Mesothelial cell of epicardium (in vitro differentiated cells): ENCODE results near the gene PTPRN2. TPM values are rescaled to one million over a fixed set of nuclear protein-coding genes. Genes with fewer than 3 reads are reported as not detected.

Experiments used
- DNase-seq, 2 experiments: peaks; one replicate each; pipeline ENCODE4 v3.0.0; 2021; ENCODE audit warnings: low spot score in 2 of 2; ENCODE audit not compliant: unreplicated experiment in 2 of 2
- H3K27ac Mint-ChIP-seq: 2 replicates; pipeline ENCODE4 v1.8.0; 2021; ENCODE audit warnings: mixed read lengths
- H3K27me3 Mint-ChIP-seq: 2 replicates; pipeline ENCODE4 v1.8.0; 2021; ENCODE audit warnings: low read depth, mixed read lengths
- H3K36me3 Mint-ChIP-seq: 2 replicates; pipeline ENCODE4 v1.8.0; 2021; ENCODE audit warnings: mixed read lengths
- H3K4me1 Mint-ChIP-seq: 2 replicates; pipeline ENCODE4 v1.8.0; 2021; ENCODE audit warnings: mixed read lengths
- H3K4me3 Mint-ChIP-seq: 2 replicates; pipeline ENCODE4 v1.8.0; 2021; ENCODE audit warnings: mild to moderate bottlenecking, moderate library complexity, mixed read lengths
- H3K9me3 Mint-ChIP-seq: 2 replicates; pipeline ENCODE4 v1.8.0; 2021; ENCODE audit warnings: mixed read lengths
- CTCF ChIP-seq: fragments of 200-600 bp; sonication (generic); IDR thresholded peaks from one replicate; pipeline ENCODE4 v1.5.0; 2021; ENCODE audit warnings: antibody characterized with exemption; ENCODE audit not compliant: unreplicated experiment
- total RNA-seq: library from RNA; stranded (reverse); gene quantifications from 3 replicates; pipeline ENCODE4 v1.2.1, GENCODE V29; 2021

The PTPRN2 gene
- total RNA-seq, 1 donor from 2014 or later: 2.2 TPM

DNA sequence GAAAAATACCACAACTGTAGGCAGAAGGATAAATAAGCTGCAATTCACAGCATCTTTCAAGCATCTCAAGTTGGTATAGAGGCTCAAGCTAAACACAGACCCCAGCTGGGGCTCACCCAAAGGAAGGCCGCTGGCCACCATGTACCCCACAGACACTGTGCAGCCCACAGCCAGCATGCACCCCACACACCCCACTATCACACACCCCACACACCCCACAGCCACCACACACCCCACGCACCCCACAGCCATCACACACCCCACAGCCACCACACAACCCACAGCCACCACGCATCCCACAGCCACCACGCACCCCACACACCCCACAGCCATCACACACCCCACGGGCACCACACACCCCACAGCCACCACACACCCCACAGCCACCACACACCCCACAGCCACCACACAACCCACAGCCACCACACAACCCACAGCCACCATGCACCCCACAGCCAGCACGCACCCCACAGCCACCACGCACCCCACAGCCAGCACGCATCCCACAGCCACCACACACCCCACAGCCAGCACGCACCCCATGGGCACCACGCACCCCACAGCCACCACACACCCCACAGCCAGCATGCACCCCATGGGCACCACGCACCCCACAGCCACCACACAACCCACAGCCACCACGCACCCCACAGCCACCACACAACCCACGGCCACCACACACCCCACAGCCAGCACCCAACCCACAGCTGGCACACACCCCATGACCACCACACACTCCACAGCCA lies 1036.1 kb downstream of the PTPRN2 start:
- DNase-seq: no peak
- no peaks in the 10 kb centered on the region for H3K4me1 Mint-ChIP-seq
- H3K36me3 Mint-ChIP-seq: no peaks in the 10 kb centered on the region
- no peaks in the 10 kb centered on the region for H3K9me3 Mint-ChIP-seq
- peaks cover 11% of the 10 kb centered on the region for H3K27me3 Mint-ChIP-seq
- no peak for TF ChIP-seq CTCF
- H3K27ac Mint-ChIP-seq: no peak overlapping the region
- no peak overlapping the region for H3K4me3 Mint-ChIP-seq

DNA sequence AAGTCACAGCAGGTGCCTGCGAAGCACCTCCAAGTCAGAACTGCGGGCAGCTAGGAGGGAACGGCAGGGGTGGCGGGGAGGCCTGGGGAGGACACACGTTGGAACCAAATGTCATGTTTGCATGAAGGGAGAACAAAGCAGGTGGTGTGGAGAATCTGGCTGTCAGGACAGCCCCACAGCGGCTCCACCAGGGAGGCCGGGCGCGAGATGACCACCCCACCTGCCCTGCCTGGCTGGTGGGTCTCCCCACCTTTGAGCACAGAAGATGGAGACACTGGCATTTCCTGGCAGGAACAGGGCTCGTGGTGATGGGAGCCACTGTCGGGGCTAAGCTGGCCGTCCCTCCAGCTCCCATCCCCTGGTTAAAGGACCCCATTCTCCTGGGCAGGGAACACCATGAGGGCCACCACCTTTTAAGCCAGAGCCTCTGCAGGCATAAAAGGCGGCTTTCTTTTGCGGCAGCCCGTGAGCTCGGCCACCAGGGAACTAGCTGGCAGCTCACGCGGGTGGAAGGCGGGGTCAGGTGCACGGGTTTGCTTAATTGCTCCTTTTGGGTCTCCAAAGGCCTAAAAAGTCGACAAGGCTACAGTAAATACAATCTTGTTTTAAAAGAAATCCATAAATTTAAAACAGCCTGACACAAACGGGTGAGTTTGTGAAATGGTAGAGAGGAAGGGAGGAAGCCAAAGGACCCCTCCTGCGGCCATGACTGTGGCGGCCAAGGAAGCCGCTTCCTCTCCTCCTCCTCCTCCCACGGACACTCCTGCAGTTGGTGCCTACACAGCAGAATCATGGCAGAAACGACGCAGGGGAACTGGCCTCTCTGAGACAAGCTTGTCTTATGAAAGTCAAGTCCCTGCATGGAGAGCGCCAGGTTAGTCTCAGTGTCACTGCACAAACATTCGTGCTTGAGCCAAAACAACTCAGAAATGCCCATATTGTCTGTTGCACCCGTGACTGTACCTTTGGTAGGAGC lies 1037.0 kb downstream of the PTPRN2 start:
- TF ChIP-seq CTCF: no peak
- Mint-ChIP-seq H3K9me3 (no peaks in the 10 kb centered on the region), H3K27ac (no peak overlapping the region), H3K27me3 (peaks cover 11% of the 10 kb centered on the region), H3K4me1 (no peaks in the 10 kb centered on the region), H3K36me3 (no peaks in the 10 kb centered on the region), H3K4me3 (no peak overlapping the region)
- no peak for DNase-seq

DNA sequence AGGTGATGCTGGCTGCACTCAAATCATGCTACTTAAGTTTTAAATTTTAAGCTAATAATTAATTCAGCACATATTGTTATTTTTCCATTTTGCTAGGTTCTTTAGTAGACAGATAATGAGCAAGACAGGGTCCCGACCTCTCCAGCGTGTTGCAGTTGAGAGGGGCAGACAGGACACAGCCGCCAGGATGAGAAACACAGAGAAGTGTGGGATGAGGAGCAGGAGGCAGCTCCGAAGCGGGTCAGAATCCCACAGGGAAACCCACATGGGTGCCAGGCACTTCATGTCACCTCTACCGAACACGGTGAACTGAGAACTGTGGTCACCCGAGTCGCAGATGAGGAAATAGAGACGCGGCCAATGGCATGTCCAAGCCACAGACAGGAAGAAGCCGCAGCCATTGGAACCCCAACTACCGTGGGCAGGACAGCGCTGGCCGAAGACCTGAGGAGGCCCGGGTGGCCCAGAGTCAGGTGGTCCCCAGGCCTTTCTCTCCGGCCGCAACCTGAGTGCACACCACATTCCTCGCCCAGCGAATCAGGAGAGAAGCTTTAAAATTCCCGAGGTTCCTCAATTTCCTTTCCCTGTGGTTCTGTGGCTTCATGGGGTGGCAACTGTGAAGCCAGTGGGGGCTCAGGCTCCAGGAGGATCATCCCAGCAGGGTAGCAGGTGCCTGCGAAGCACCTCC lies 1037.9 kb downstream of the PTPRN2 start:
- no peak for TF ChIP-seq CTCF
- no peaks in the 10 kb centered on the region for H3K4me1 Mint-ChIP-seq
- no peak overlapping the region for H3K4me3 Mint-ChIP-seq
- H3K36me3 Mint-ChIP-seq: no peaks in the 10 kb centered on the region
- no peaks in the 10 kb centered on the region for H3K9me3 Mint-ChIP-seq
- peaks cover 11% of the 10 kb centered on the region for H3K27me3 Mint-ChIP-seq
- DNase-seq: no peak
- H3K27ac Mint-ChIP-seq: no peak overlapping the region

DNA sequence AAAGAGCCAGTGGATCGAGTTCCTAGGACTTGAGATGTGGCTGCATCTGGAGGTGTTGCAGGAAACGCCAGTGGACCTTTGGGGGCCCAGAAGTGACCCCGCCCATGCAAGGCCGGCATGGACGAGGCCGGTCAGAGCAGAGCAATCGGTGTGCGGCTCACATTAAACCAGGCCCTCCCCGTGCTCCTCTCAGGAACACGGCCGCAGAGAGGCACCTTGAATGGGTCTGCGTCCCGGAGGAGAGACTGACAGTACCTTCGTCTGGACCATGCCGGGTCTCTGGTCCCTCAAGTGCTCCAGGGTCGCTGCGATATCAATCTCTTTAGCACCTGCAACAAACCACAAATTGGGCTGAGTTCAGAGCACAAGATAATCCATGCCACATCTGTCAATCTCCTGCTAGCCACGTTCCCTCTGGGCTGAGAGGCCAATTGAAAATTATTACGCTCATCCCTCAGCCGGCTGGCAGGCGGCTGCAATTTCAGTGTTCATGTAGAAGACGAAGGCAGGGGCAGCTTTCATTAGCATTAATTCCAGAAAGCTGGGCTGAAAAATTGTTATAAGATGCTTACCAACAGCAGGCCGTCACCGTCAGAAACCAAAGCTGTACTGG lies 1038.8 kb downstream of the PTPRN2 start:
- DNase-seq: no peak
- no peaks in the 10 kb centered on the region for H3K4me1 Mint-ChIP-seq
- no peaks in the 10 kb centered on the region for H3K9me3 Mint-ChIP-seq
- no peak overlapping the region for H3K4me3 Mint-ChIP-seq
- no peaks in the 10 kb centered on the region for H3K36me3 Mint-ChIP-seq
- H3K27me3 Mint-ChIP-seq: peaks cover 11% of the 10 kb centered on the region
- no peak for TF ChIP-seq CTCF
- H3K27ac Mint-ChIP-seq: no peak overlapping the region

DNA sequence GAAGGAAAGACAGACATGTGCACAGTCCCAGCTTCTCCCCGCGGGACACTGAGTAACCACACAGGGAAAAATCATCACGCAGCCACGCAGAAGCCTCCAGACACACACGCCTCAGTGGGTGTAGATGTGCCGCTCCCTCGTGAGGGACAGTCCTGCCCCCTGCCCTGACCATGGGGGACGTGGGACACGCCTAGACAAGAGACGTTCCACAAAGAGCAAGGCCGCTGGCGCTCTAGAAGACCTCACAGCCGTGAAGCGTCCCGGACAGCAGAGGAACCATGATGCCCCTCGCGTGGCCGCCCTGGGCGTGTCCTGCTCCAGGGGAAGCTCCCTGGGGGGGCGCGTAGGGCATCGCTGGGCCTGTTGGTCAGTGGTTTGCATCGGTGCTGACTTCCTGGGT lies 1040.0 kb downstream of the PTPRN2 start:
- Mint-ChIP-seq H3K27me3 (peaks cover 13% of the 10 kb centered on the region), H3K4me3 (no peak overlapping the region), H3K9me3 (no peaks in the 10 kb centered on the region), H3K27ac (no peak overlapping the region), H3K36me3 (no peaks in the 10 kb centered on the region), H3K4me1 (no peaks in the 10 kb centered on the region)
- no peak for DNase-seq
- no peak for TF ChIP-seq CTCF
